GM13977 (cell line): ENCODE measurements around the gene METTL18.
"Not testable (repeated sequence)": the region's sequence is repeated elsewhere in the genome, so short reads cannot be mapped to it uniquely, and the experiment has no call there.

Experiments
- DNase-seq: peaks from one replicate; pipeline ENCODE4 v3.0.0; 2012; ENCODE audit warnings: low spot score
- CTCF ChIP-seq: IDR thresholded peaks from 2 replicates; pipeline ENCODE4 v1.5.1; 2012; ENCODE audit warnings: mild to moderate bottlenecking, control low read depth; ENCODE audit not compliant: insufficient read depth; ENCODE audit errors: extremely low read depth, missing control alignments
- in situ Hi-C: fragments of 300-500 bp; cut with MboI; formaldehyde crosslinking; loops from one replicate; pipeline ENCODE4 v1.12.0; 2022; ENCODE audit warnings: low sequenced_read_pairs, low pct_unique_long_range_greater_than_20kb, mixed read lengths, inconsistent platforms; ENCODE audit not compliant: unreplicated experiment

The METTL18 gene

GRCh38 chr1:169829671-169830070, 35.0 kb upstream of the METTL18 start:
- DNase-seq = no peak
- TF ChIP-seq CTCF = no peak
- in situ Hi-C loops = no loop called here

- DNase-seq = no peak
- no peak for TF ChIP-seq CTCF
- in situ Hi-C loops = loop anchor here (25.0 kb wide), 1 partner anchor 237 kb away; the partner anchor contains the start of gene F5
Measured at GRCh38 chr1:169824153-169824552, 29.4 kb upstream of the METTL18 start.

GRCh38 chr1:169821500-169821899, 26.8 kb upstream of the METTL18 start:
- TF ChIP-seq CTCF = no peak
- no peak for DNase-seq
- in situ Hi-C loops = loop anchor here (25.0 kb wide), 1 partner anchor 234 kb away; the partner anchor contains the start of gene F5

GRCh38 chr1:169816617-169817016, 21.9 kb upstream of the METTL18 start:
- in situ Hi-C loops = loop anchor here (25.0 kb wide), 1 partner anchor 229 kb away; the partner anchor contains the start of gene F5
- TF ChIP-seq CTCF = no peak
- DNase-seq = no peak

GRCh38 chr1:169814265-169814664, 19.6 kb upstream of the METTL18 start:
- DNase-seq = no peak
- no peak for TF ChIP-seq CTCF
- in situ Hi-C loops = loop anchor here (25.0 kb wide), 1 partner anchor 227 kb away; the partner anchor contains the start of gene F5

- no peak for TF ChIP-seq CTCF
- in situ Hi-C loops = loop anchor here (25.0 kb wide), 1 partner anchor 225 kb away; the partner anchor contains the start of gene F5
- no peak for DNase-seq
Measured at GRCh38 chr1:169812131-169812530, 17.4 kb upstream of the METTL18 start.

- not testable (repeated sequence) for DNase-seq
- in situ Hi-C loops = loop anchor here (25.0 kb wide), 1 partner anchor 224 kb away; the partner anchor contains the start of gene F5
Measured at GRCh38 chr1:169811418-169812035, 16.8 kb upstream of the METTL18 start.
